ENCODE measurements around the gene TBL1X.

- TF ChIP-seq, protein P1, sequence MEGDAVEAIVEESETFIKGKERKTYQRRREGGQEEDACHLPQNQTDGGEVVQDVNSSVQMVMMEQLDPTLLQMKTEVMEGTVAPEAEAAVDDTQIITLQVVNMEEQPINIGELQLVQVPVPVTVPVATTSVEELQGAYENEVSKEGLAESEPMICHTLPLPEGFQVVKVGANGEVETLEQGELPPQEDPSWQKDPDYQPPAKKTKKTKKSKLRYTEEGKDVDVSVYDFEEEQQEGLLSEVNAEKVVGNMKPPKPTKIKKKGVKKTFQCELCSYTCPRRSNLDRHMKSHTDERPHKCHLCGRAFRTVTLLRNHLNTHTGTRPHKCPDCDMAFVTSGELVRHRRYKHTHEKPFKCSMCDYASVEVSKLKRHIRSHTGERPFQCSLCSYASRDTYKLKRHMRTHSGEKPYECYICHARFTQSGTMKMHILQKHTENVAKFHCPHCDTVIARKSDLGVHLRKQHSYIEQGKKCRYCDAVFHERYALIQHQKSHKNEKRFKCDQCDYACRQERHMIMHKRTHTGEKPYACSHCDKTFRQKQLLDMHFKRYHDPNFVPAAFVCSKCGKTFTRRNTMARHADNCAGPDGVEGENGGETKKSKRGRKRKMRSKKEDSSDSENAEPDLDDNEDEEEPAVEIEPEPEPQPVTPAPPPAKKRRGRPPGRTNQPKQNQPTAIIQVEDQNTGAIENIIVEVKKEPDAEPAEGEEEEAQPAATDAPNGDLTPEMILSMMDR (conservative IDR thresholded peaks at IDR 0.05), result no peak
- no peak for TF ChIP-seq ZFX (IDR thresholded peaks at IDR 0.05)
Measured at GRCh38 chrX:9459186-9459748, 5.6 kb upstream of the TBL1X start.
